Body of pancreas (tissue), 4 donors: ENCODE results near the gene CELF6. TPM values are rescaled to one million over a fixed set of nuclear protein-coding genes. Genes with fewer than 3 reads are reported as not detected.

Experiments
- ATAC-seq: fragments of 150-250 bp; one replicate; pipeline ENCODE4 v1.9.1; 2016
- DNase-seq, 4 donors: peaks; one replicate each; pipeline ENCODE4 v3.0.0-alpha.2; 2019
- H3K27ac ChIP-seq, 4 donors: fragments of 200-600 bp; sonication (generic); 1 replicate in 3 of 4; 2 replicates in 1 of 4; pipeline versions ENCODE4 v1.5.1 to v1.6.1; 2016 to 2019; ENCODE audit warnings: mild to moderate bottlenecking in 1 of 4, mixed read lengths in 1 of 4, moderate library complexity in 1 of 4
- H3K27me3 ChIP-seq, 2 donors: fragments of 200-600 bp; sonication (generic); one replicate each; pipeline ENCODE4 v1.6.0; 2016; ENCODE audit warnings: mild to moderate bottlenecking in 1 of 2
- H3K36me3 ChIP-seq, 2 donors: fragments of 200-600 bp; sonication (generic); replicated peaks in 1 of 2; 2 replicates each; pipeline ENCODE4 v1.5.1; 2016; ENCODE audit warnings: low read depth in 2 of 2; ENCODE audit not compliant: insufficient read depth in 1 of 2
- H3K4me1 ChIP-seq: fragments of 200-600 bp; sonication (generic); one replicate; pipeline ENCODE4 v1.6.0; 2016
- H3K4me3 ChIP-seq, 2 donors: fragments of 200-600 bp; sonication (generic); 1 replicate in 1 of 2; 2 replicates in 1 of 2; pipeline ENCODE4 v1.5.1; 2016 to 2019
- H3K9me3 ChIP-seq, 3 donors: fragments of 200-600 bp; sonication (generic); 1 replicate in 2 of 3; 2 replicates in 1 of 3; pipeline ENCODE4 v1.5.1; 2016
- CTCF ChIP-seq, 7 experiments: fragments of 450-650 bp in 4 of 7; fragments of 200-600 bp in 3 of 7; sonication (generic) in 3 of 7; IDR thresholded peaks; one replicate each; pipeline ENCODE4 v1.5.1; 2016 to 2019; ENCODE audit warnings: antibody characterized with exemption in 7 of 7
- POLR2A ChIP-seq, 3 donors: fragments of 450-650 bp; IDR thresholded peaks; one replicate each; pipeline ENCODE4 v1.6.1; 2016; ENCODE audit warnings: antibody characterized with exemption in 3 of 3, mild to moderate bottlenecking in 2 of 3
- WGBS, 2 donors: methylation state at CpG; one replicate each; pipeline ENCODE4 v1.1.5; 2017; 5-methylcytosine and 5-hydroxymethylcytosine counted together
- intact Hi-C: fragments of 100-400 bp; cut with DNase I; formaldehyde crosslinking; loops from one replicate; pipeline ENCODE4 v1.15.1; 2023
- total RNA-seq, 2 donors: library from RNA; depleted of rRNA; stranded (reverse); fragments of >200 nt; gene quantifications; one replicate each; pipeline ENCODE4 v1.1.0, GENCODE V29; 2016

Gene CELF6
- total RNA-seq, 2 donors from 2014 or later, result 4.2 to 7.9 TPM

- no peaks in the 10 kb centered on the region for H3K9me3 ChIP-seq
- TF ChIP-seq CTCF (IDR thresholded peaks at IDR 0.05), result no peak
- no peak for TF ChIP-seq POLR2A (IDR thresholded peaks at IDR 0.05)
- H3K36me3 ChIP-seq, result no peaks in the 10 kb centered on the region
- H3K27ac ChIP-seq, result no peak overlapping the region
- no peak for ATAC-seq
- intact Hi-C loops, result no loop called here
- 90 to 98% methylated on average over 1 of the region's 1 CpG for WGBS, 2 donors
- no peaks in the 10 kb centered on the region for H3K27me3 ChIP-seq
- no peaks in the 10 kb centered on the region for H3K4me1 ChIP-seq
- H3K4me3 ChIP-seq, result no peak overlapping the region
- DNase-seq, result no peak
Measured at GRCh38 chr15:72361176-72361575, 41.2 kb upstream of the CELF6 start.

GRCh38 chr15:72358650-72359171 is 38.8 kb upstream of the CELF6 start:
- intact Hi-C loops, result no loop called here
- Histone ChIP-seq H3K4me3 (no peak overlapping the region), H3K4me1 (no peaks in the 10 kb centered on the region), H3K27ac (no peak overlapping the region), H3K36me3 (peaks cover 0 to 15% of the 10 kb centered on the region in 2 donors), H3K27me3 (no peaks in the 10 kb centered on the region), H3K9me3 (no peaks in the 10 kb centered on the region)
- no peak for TF ChIP-seq POLR2A (IDR thresholded peaks at IDR 0.05)
- no peak for TF ChIP-seq CTCF (IDR thresholded peaks at IDR 0.05)
- peak; percentile 13 to 37 (median 26) for DNase-seq
- WGBS, 2 donors, result 63 to 68% methylated on average over 7 of the region's 7 CpGs
- ATAC-seq, result peak; percentile 30

GRCh38 chr15:72358121-72358520 is 38.2 kb upstream of the CELF6 start:
- no peak for ATAC-seq
- H3K36me3 ChIP-seq, result peaks cover 0 to 15% of the 10 kb centered on the region in 2 donors
- TF ChIP-seq POLR2A (IDR thresholded peaks at IDR 0.05) (no peak), CTCF (IDR thresholded peaks at IDR 0.05) (no peak)
- DNase-seq, result no peak
- no peaks in the 10 kb centered on the region for H3K27me3 ChIP-seq
- no peaks in the 10 kb centered on the region for H3K9me3 ChIP-seq
- no peak overlapping the region for H3K27ac ChIP-seq
- WGBS, 2 donors, result 82 to 86% methylated on average over 3 of the region's 3 CpGs
- intact Hi-C loops, result no loop called here
- no peak overlapping the region for H3K4me3 ChIP-seq
- H3K4me1 ChIP-seq, result no peaks in the 10 kb centered on the region

- Histone ChIP-seq H3K27me3 (no peaks in the 10 kb centered on the region), H3K4me3 (no peak overlapping the region), H3K4me1 (no peaks in the 10 kb centered on the region), H3K27ac (no peak overlapping the region), H3K9me3 (no peaks in the 10 kb centered on the region), H3K36me3 (peaks cover 0 to 34% of the 10 kb centered on the region in 2 donors)
- DNase-seq, result no peak
- TF ChIP-seq CTCF (IDR thresholded peaks at IDR 0.05) (no peak), POLR2A (IDR thresholded peaks at IDR 0.05) (no peak)
- no peak for ATAC-seq
- intact Hi-C loops, result no loop called here
- WGBS, 2 donors, result 96 to 100% methylated on average over 1 of the region's 1 CpG
Measured at GRCh38 chr15:72354496-72354895, 34.5 kb upstream of the CELF6 start.

- Histone ChIP-seq H3K27ac (no peak overlapping the region), H3K9me3 (no peaks in the 10 kb centered on the region), H3K27me3 (no peaks in the 10 kb centered on the region), H3K36me3 (peaks cover 0 to 44% of the 10 kb centered on the region in 2 donors), H3K4me3 (no peak overlapping the region), H3K4me1 (no peaks in the 10 kb centered on the region)
- TF ChIP-seq POLR2A (IDR thresholded peaks at IDR 0.05), result no peak
- TF ChIP-seq CTCF (IDR thresholded peaks at IDR 0.05), result no peak
- no peak for DNase-seq
- ATAC-seq, result no peak
- intact Hi-C loops, result no loop called here
- WGBS, 2 donors, result 72 to 97% methylated on average over 2 of the region's 2 CpGs
Measured at GRCh38 chr15:72353266-72353665, 33.3 kb upstream of the CELF6 start.
